GM18907 (cell line): ENCODE results near the gene MATN1.

ENCODE experiments used
- ATAC-seq: cut with Tn5 transposase; IDR thresholded peaks from one replicate; pipeline ENCODE4 v1.9.1; 2021; ENCODE audit warnings: mild to moderate bottlenecking, moderate library complexity; ENCODE audit not compliant: unreplicated experiment

The MATN1 gene

GRCh38 chr1:30758121-30758688 is 34.8 kb upstream of the MATN1 start:
- no peak for ATAC-seq

GRCh38 chr1:30757352-30758120 is 34.2 kb upstream of the MATN1 start, which contains the start of gene LAPTM5:
Gene LAPTM5 (minus strand): TSS chr1:30757774. CDS start chr1:30757745, 29 bp downstream.
- no peak for ATAC-seq

- ATAC-seq = peak; percentile 22
These were observed 33.4 kb upstream of the MATN1 start for GRCh38 chr1:30756545-30757351.

- no peak for ATAC-seq
These were observed 32.8 kb upstream of the MATN1 start for GRCh38 chr1:30756206-30756544.

GRCh38 chr1:30755746-30756145 is 32.4 kb upstream of the MATN1 start:
- no peak for ATAC-seq

GRCh38 chr1:30755334-30755733 is 31.9 kb upstream of the MATN1 start:
- ATAC-seq = no peak

- ATAC-seq = peak; percentile 53
These were observed 31.3 kb upstream of the MATN1 start for GRCh38 chr1:30754684-30755171.

- ATAC-seq = no peak
These were observed 30.3 kb upstream of the MATN1 start for GRCh38 chr1:30753660-30754123.

- ATAC-seq = no peak
These were observed 29.7 kb upstream of the MATN1 start for GRCh38 chr1:30753118-30753517.

- ATAC-seq = no peak
These were observed 29.2 kb upstream of the MATN1 start for GRCh38 chr1:30752651-30752908.

GRCh38 chr1:30751830-30752650 is 28.7 kb upstream of the MATN1 start:
- no peak for ATAC-seq

GRCh38 chr1:30750731-30751291 is 27.4 kb upstream of the MATN1 start:
- ATAC-seq = peak; percentile 29

- no peak for ATAC-seq
These were observed 26.6 kb upstream of the MATN1 start for GRCh38 chr1:30749691-30750583.

GRCh38 chr1:30748699-30749401 is 25.5 kb upstream of the MATN1 start:
- ATAC-seq = peak; percentile 19

- ATAC-seq = peak; percentile 4
These were observed 24.8 kb upstream of the MATN1 start for GRCh38 chr1:30748098-30748698.

GRCh38 chr1:30747033-30748008 is 23.9 kb upstream of the MATN1 start:
- ATAC-seq = no peak

- no peak for ATAC-seq
These were observed 23.0 kb upstream of the MATN1 start for GRCh38 chr1:30746212-30747032.
